GM18858 (cell line): Measurements from ENCODE around the gene LRRC7.

Experiments used
- ATAC-seq: cut with Tn5 transposase; IDR thresholded peaks from one replicate; pipeline ENCODE4 v1.9.1; 2021; ENCODE audit not compliant: unreplicated experiment

LRRC7 gene

DNA sequence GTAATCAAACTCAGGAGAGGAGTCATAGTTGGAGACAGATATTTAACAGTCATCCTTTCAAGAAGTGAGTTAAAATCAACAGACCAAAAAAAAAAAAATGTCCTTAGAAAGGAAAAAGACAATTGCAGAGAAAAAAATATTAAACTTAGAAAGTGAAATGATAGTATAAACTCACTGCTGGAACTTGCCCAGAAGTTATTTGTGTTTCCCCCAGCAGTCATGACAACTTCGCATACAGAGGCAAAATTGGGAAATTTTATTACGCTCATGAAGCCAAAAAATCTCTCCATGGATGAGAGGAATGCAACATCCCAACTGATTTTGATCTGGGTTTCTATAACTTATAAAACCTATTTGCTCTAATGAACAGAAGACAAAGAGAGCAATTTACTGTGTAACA lies 198.2 kb downstream of the LRRC7 start:
- ATAC-seq, result no peak

DNA sequence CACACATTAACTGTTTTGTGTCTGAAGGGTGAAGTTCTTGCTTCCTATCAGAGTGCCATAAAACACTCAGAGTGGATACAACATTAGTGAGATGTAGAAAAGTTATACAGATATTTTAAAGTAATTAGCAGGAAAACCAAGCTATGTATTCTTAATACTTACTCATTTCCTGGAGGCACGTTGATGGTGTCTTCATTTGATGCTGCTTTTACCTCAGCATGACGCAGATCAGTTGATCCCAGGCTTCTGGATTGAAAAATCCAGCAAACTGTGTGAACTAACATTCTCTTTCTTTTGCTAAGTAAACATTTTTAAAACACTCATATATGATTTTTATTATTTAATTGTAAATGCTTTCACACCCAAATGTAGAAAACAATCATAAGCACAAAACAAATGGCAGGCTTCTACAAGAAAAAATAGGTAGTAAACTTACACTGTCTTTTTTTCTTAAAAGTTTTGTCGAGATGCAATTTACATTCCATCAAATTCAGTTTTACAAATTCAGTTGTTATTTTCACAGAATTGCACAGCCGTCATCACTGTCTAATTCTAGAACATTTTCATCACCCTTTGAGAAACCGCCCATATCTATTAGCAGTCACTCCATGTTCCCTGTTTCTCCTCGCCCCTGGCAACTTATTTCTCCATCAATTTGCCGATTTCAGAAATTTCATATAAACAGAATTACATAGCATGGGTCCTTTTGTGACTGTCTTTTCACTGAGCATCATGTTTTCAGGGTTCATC lies 198.9 kb downstream of the LRRC7 start:
- no peak for ATAC-seq

DNA sequence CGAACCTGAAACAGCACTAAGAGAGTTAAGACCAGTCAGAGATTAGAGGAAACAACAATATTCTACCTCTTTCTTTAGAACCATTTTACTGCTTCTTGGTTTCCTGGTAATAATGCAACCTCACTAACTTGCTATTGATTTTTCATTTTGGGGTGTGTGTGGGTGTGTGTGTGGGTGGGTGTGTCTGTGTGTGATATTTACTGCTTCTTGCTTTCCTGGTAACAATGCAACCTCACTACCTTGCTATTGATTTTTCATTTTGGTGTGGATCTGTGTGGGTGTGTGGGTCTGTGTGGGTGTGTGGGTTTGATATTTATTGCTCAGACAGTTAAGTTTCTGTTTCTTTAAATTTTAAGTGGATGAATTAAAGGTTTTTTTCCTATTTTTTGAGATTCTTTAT lies 208.8 kb downstream of the LRRC7 start:
- ATAC-seq, result no peak

DNA sequence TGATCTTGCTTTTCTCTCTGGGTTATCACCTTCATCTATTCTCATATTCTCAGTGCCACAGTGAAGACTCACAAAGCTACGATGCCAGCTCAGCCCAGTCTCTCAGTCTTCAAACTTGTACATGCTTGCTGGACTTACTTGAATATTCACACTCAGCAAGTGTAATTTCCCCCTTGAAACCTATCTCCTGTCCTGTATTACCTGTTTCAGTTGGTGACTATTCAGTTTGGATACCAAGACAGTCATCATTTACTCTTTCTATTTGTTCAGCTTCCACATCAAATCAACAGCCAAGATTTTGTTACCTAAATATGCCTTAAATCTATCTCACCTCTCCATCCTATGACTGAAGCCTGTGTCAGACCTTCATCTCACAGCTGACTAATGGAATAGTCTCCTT lies 209.7 kb downstream of the LRRC7 start:
- no peak for ATAC-seq

DNA sequence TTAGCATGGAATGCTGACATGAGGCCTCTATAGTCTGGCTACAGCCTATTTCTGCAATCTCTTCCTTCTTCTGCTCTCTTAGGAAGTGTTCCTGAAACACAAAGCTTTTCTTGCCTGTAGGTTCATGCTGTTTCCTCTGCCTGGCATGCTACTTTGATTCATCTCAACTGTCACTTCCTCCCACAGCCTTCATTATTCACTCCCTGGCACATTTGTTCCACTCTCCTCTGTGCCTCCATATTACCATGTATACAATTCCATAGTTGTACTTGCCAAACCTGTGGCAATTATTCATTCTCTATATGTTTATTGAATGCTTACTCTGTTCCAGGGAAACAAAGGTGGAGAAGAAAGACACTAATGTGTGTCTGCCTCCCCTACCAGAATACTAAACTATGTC lies 210.2 kb downstream of the LRRC7 start:
- ATAC-seq, result no peak

DNA sequence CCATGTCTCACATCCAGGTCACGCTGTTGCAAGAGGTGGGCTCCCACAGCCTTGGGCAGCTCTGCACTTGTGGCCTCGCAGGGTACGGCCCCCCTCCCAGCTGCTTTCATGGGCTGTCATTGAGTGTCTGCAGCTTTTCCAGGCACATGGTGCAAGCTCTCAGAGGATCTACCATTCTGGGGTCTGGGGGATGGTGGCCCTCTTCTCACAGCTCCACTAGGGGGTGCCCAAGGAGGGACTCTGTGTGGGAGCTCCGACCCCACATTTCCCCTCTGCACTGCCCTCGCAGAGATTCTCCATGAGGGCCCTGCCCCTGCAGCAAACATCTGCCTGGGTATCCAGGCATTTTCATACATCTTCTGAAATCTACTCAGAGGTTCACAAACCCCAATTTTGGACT lies 219.4 kb downstream of the LRRC7 start:
- ATAC-seq, result no peak

DNA sequence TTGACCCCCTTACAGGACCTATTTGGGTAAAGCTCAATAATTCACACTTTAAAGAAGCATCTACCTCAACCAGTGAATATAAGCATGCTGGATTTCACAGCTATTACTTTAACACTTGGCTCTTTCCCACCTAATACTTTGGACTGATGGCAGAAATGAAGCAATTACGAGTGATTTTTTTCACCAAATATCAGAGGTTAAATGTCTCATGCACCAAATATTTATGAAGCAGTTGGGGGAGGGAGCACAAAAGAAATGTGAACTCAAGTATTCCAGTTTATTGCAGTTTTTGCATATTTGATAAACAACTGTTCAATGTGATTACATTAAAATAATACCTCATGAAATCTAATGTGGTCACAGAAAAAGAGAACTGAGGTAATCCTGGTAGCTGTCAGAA lies 223.6 kb downstream of the LRRC7 start:
- no peak for ATAC-seq

DNA sequence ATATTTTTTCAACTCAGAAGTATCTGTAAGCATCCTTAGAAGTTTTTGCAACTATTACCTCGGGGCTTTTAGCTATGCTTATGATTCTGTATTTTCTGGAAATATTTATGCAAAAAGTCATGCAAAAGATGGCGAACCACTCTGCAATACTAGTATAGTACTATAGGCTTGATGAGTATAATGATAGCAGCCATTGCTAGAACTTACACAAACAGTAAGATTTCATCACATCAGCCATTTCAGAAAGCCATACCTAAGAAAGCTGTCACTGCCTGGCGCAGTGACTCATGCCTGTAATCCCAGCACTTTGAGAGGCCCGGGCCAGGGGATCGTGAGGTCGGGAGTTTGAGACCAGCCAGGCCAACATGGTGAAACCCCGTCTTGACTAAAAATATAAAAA lies 227.1 kb downstream of the LRRC7 start:
- no peak for ATAC-seq

DNA sequence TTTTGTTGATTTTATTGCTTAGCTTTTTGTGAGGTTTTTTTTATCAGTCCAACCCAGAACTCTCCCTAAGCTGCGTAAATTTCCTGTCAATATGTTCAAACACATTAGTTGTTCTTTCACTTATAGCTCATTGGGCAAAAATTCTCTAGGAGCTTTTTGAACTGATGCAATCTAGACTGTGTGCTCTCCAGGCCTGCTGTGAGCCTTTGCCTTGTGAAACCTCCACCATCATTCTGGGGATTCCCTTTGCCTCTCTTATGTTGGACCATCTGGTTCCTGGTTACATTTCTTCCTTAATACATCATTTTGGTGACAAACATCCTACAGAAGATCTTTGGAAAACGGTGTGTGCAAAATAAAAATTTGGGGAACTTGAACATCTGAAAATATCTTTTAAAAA lies 247.2 kb downstream of the LRRC7 start:
- no peak for ATAC-seq

DNA sequence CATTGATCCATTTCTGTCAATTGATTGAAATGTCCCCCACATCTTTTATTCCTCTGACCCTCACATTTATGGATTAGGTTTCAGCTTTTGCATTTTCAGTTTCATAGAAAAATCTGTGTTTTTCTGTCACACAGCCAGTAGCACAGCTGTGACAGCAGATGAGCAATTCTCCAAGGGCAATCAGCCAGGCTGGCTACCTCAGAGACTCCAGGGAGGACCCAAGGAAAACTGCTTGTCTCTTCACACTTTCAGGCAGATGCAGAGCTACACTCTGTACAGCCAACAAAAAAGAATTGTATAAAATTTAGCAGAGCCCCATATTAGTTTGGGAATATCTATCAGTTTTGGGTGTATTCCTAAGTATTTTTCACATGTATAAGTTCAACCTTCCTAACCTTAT lies 257.2 kb downstream of the LRRC7 start:
- ATAC-seq, result no peak

DNA sequence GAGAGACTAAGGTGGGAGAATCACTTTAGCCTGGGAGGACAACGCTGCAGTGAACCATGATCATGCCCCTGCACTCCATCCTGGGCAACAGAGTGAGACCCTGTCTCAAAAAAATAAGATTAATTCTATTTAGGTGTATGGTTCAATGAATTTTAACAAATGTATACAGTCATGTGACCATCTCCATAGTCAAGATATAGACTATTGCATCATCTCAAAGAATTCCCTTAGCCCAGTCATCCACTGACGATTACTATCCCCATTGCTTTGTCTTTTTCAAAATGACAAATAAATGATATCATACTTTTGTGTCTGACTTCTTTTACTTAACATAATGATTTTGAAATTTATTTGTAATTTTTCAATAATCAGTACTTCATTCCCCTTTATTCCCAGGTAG lies 260.0 kb downstream of the LRRC7 start:
- no peak for ATAC-seq

DNA sequence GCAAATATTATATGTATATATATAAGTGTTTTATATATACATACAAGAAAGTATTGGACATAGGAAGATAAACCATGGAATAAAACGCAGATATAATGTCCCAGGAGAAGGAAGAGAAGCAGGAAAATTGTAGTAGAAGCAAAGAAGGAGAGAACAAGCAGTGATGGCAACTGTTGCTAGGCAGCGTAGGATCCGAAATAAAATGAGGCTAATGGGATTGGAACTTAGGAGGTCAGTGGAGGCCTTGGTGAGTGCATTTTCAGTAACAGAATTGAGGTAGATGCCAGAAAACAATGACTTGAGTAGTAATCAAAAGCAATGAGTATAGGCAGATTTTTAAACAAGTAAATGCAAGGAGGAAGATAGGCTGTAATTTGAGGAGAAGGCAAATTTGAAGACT lies 265.8 kb downstream of the LRRC7 start:
- no peak for ATAC-seq

DNA sequence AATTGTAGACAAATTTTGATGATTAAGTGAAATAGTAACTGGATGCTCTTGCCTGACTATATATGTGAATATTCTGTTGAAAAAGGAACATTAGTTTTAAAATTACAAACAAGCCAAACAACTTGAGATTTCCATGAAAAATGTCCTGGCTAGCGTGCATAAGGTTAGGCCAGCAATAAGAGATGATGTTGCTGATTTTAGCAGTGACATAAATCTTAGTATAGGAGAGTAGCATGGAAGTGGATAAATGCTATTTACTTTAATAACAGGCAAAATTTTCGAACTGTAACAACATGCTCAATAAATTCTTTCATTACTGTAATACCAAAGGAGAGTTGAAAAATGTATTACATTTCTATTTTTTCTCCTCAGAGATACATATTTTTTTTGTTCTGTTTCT lies 266.6 kb downstream of the LRRC7 start:
- no peak for ATAC-seq

DNA sequence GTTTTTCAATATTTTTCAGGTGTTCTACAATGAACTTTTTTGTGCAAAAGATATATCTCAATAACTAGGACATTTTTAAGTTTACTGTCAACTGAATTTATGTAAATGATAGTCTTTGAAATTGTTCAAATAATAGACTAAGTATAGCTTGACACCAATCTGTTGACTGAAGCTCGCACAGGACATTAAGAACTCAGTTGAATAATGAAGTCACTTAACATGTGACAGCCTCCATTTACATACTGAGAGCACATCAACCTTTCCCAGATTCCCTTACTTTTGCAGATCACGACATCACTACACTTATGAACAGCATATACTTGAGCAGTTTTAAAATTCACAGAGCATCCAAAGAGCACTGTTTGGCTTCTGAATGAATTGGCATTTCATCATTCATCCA lies 268.2 kb downstream of the LRRC7 start:
- ATAC-seq, result no peak

DNA sequence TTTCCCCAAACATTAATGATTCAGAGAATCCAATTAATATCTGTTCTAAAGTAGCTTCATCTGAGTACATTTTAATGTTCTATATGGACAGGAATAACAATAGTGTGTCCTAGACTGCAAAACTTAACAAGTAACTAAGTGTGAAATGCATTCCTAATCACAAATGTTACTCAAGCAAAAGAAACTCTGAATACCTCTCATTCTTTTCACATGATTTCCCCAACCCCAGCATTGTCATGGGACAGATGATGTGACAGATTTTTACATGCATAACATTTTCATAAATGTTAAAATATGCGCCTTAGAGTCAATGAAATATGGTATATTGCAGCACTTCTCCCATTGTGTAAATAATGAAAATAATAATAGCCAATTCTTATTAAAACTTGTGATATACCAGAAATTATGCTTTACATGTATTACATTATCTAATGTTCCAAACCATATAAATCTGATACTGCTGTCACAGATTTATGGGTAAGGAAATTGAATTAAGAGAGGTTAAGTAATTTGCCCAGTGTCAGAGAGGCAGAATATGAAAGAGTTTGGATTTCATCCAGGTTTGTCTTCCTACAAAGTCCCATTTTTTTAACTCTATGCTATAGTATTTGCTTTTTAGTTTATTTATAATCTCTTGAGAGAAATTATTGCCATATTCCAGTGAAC lies 269.4 kb downstream of the LRRC7 start:
- no peak for ATAC-seq

DNA sequence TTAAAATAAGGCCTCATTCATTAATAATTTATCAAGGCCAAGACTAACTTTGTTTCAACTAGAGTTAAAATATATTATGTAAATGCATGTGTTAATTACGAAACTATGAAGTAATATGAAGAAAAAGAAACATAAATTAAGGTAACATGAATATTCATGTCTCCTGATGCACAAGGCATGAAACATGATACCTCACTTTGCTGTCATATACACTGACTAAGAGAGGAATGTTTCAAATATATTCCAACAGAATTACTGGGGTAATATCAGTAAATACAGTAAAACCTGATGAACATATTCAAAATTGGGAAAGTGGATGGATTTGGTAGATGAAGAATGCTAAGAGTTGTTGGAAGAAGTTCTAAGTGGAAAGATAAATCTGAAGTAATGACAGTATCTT lies 274.6 kb downstream of the LRRC7 start:
- no peak for ATAC-seq

DNA sequence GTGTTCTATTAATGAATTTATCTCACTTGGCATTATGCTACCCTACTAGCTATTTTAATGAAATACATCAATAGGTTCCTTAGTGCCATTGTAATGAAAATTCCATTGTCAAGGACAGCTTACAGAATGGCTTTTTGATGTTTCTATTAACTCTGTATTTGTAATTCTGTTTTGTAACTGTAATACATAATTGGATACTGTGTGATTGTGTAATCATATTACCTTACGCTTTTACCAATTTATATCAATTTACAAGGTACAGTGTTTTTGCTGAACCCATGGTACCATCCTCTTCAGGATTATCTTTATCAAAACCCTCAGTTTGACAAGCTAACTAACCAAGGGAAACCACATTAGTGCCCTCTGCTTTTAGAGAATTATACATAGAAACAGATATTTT lies 277.9 kb downstream of the LRRC7 start:
- ATAC-seq, result no peak

DNA sequence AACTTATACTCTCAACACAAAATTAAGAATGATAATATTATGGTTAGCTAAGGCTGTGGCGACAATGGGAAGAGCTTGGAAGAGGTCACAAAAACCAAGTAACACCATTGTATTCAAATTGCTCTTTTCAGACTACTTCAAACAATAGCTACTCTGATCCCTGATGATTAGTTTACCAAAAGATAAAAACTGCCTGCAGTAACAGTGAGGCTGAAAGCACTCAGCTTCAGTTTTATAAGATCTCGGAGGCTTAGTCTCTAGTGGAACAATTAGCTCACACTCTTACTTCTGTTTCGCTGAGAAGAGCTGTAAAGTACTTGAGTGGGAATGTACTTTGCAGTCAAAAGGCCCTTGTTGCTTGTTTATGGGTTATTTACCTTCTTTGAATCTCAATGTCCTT lies 278.5 kb downstream of the LRRC7 start:
- ATAC-seq, result no peak

DNA sequence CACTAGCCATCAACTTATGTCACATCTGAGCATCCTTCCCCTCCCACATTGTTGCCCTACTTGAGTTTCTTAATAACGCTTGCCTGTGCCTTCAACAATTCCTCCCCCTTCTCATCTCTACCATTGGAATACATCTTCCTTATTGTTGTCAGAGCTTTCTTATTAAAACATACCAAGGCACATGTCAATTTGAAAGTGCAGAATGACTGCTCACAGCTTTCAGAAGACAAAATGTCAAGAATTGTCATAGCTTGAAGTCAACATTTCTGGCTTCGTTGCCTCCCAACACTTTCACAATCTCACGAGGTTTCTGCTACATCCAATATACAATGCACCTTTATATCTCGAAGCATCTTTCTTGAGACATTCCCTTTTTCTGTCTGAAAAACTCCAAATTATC lies 279.9 kb downstream of the LRRC7 start:
- no peak for ATAC-seq

DNA sequence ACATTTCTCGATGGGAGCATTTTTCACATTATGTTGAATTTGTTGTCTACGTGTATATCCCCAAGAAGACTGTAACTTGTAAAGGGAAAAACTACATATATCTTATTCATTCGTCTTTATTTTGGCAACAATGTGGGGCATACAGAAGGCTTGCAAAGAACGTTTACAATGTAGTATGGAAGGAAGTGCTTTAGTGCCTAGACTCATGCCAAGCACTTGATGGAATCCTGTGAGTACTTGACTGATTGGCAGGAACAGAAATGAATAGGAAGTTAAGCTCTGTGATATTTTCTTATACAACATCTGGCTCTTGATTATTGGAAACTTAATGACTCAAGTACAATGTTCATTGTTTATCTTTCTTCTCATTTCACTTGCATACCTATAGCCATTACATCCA lies 284.4 kb downstream of the LRRC7 start:
- ATAC-seq, result no peak

DNA sequence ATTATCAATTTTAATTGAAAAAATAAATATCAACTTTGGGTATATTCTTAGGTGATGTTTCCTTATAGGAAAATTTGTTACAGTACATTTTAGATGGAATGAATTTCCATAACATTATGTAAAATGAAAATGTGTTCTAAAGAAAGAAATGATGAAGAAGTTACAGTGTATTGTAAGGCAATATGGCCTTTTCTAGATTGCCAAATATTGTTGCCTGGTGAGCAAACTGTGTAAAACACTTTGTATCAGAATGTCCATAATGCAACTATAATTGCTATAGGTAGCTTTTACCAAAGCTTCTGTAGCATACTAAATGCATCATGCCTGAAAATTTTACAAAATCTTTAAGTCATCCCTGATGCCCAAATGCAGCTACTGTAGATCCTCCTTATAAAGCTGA lies 285.0 kb downstream of the LRRC7 start:
- no peak for ATAC-seq

DNA sequence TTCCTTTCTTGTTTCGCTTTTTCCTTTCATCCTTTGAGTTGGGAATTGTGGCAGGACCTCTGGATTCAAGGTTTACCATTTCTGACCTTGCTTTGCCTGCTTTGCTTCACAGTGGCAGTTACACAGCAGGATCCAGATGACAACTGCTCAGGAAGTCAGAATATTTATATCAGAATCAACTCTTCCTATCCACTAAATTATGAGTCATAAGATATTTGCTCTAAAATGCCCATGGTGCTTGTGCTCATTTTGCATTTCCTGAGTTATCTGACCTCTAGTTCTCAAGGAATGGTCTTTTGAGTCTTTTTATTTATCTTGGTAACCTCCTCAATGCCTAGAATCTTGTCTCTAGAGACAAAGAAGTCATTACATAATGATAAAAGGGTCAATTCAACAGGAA lies 290.8 kb downstream of the LRRC7 start:
- ATAC-seq, result no peak

DNA sequence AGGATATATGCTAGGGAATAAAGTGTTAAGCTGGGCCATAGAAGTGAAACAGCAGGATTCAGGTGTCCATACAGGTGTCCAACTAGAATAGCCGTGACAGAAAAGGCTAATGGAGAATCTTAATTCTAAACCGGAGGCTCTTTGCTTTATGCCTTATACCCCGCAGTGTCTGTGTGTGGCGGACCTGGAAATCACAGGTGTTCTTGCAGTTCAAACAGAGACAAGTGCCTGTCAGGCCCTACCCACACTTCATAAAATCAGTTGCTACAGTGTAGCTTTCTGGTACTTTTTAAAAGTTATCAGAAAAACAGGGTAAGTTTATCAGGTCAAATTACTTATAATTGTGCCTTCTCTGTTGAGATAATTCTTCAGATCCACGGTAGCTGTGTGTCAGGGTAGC lies 293.9 kb downstream of the LRRC7 start:
- no peak for ATAC-seq
